H1 (cell line): ENCODE data around the gene NCK2. TPM values are rescaled to one million over a fixed set of nuclear protein-coding genes. Genes with fewer than 3 reads are reported as not detected.

Source experiments
- CTCF ChIA-PET: fragments of 300-600 bp; sonication (Branson Sonifier 250); formaldehyde crosslinking; loops from one replicate; lab custom pipeline; 2021; ENCODE audit not compliant: partially characterized antibody; lab: Charles Lee
- POLR2A ChIA-PET: fragments of 300-600 bp; sonication (Branson Sonifier 250); formaldehyde crosslinking; loops from one replicate; lab custom pipeline; 2021; ENCODE audit warnings: inconsistent platforms; ENCODE audit not compliant: partially characterized antibody; lab: Charles Lee
- DNase-seq, 2 experiments: peaks; one replicate each; pipeline versions ENCODE4 v3.0.0 to v3.0.0-alpha.2; 2010 to 2022; ENCODE audit warnings: low spot score in 2 of 2, low read depth in 1 of 2, mixed read lengths in 1 of 2
- FAIRE-seq: peaks from 2 replicates; lab custom pipeline; 2011; peaks lifted over from hg19 to GRCh38; lab: Jason Lieb, UNC
- H2AFZ ChIP-seq: 2 replicates; pipeline ENCODE4 v1.8.1; 2012; ENCODE audit warnings: low read length, inconsistent platforms
- H2AK5ac ChIP-seq: 2 replicates; pipeline ENCODE4 v1.6.1; 2013; ENCODE audit warnings: low read depth, low read length
- H2BK120ac ChIP-seq: replicated peaks from 2 replicates; pipeline ENCODE3; 2013; ENCODE audit warnings: low read depth, low read length, inconsistent platforms
- H2BK12ac ChIP-seq: 2 replicates; pipeline ENCODE4 v1.6.1; 2013; ENCODE audit warnings: low read depth, low read length
- H2BK15ac ChIP-seq: 2 replicates; pipeline ENCODE4 v1.6.1; 2013; ENCODE audit warnings: low read length
- H2BK20ac ChIP-seq: 2 replicates; pipeline ENCODE4 v1.6.1; 2013; ENCODE audit warnings: low read length
- H2BK5ac ChIP-seq: 2 replicates; pipeline ENCODE4 v1.6.1; 2013; ENCODE audit warnings: low read depth, low read length
- H3K14ac ChIP-seq: 2 replicates; pipeline ENCODE4 v1.6.1; 2013; ENCODE audit warnings: inconsistent platforms; ENCODE audit not compliant: insufficient read length
- H3K18ac ChIP-seq: 2 replicates; pipeline ENCODE4 v1.6.1; 2013; ENCODE audit warnings: low read length; ENCODE audit errors: extremely low read depth
- H3K23ac ChIP-seq: 2 replicates; pipeline ENCODE4 v1.6.1; 2013; ENCODE audit warnings: inconsistent platforms; ENCODE audit not compliant: insufficient read length
- H3K23me2 ChIP-seq: 2 replicates; pipeline ENCODE4 v1.6.1; 2013; ENCODE audit warnings: low read depth, low read length
- H3K27ac ChIP-seq: 2 replicates; pipeline ENCODE4 v1.6.1; 2011; ENCODE audit warnings: low read depth, low read length, inconsistent platforms
- H3K27me3 ChIP-seq, 4 experiments: replicated peaks in 1 of 4; 1 replicate in 1 of 4; 2 replicates in 3 of 4; pipeline versions ENCODE4 v1.6.1 to v1.8.1; 2011 to 2013; ENCODE audit warnings: low read length in 3 of 4, mild to moderate bottlenecking in 3 of 4, inconsistent platforms in 2 of 4, mixed read lengths in 2 of 4, moderate library complexity in 1 of 4; ENCODE audit not compliant: control insufficient read depth in 3 of 4, insufficient read depth in 3 of 4; ENCODE audit errors: extremely low read depth in 1 of 4
- H3K36me3 ChIP-seq, 4 experiments: 2 replicates each; pipeline versions ENCODE4 v1.6.1 to v1.8.1; 2011 to 2013; ENCODE audit warnings: mild to moderate bottlenecking in 4 of 4, low read length in 3 of 4, moderate library complexity in 2 of 4, control low read depth in 1 of 4, inconsistent platforms in 1 of 4; ENCODE audit not compliant: insufficient read depth in 4 of 4, control insufficient read depth in 2 of 4
- H3K4ac ChIP-seq: replicated peaks from 2 replicates; pipeline ENCODE3; 2013; ENCODE audit warnings: low read length, low read depth, mixed read lengths, inconsistent platforms; ENCODE audit not compliant: insufficient read length
- H3K4me1 ChIP-seq, 4 experiments: replicated peaks in 1 of 4; 1 replicate in 1 of 4; 2 replicates in 3 of 4; pipeline versions ENCODE4 v1.6.1 to v1.8.1; 2011 to 2013; ENCODE audit warnings: low read length in 3 of 4, inconsistent platforms in 2 of 4, mixed read lengths in 1 of 4; ENCODE audit not compliant: insufficient read depth in 4 of 4, control insufficient read depth in 3 of 4
- H3K4me2 ChIP-seq, 2 experiments: 2 replicates each; pipeline versions ENCODE4 v1.6.1 to v1.8.1; 2011 to 2013; ENCODE audit warnings: low read depth in 2 of 2, low read length in 2 of 2, control low read depth in 1 of 2, inconsistent platforms in 1 of 2, mild to moderate bottlenecking in 1 of 2; ENCODE audit not compliant: insufficient read depth in 1 of 2
- H3K4me3 ChIP-seq, 4 experiments: fragments of 200-600, 300-600 bp in 1 of 4; sonication (generic), shearing (Covaris generic), sonication (Bioruptor Twin) in 1 of 4; 2 replicates each; pipeline versions ENCODE4 v1.5.1 to v1.8.1; 2011 to 2016; ENCODE audit warnings: low read length in 4 of 4, low read depth in 3 of 4, control low read depth in 2 of 4, inconsistent platforms in 2 of 4, mild to moderate bottlenecking in 2 of 4, mixed read lengths in 1 of 4, moderate library complexity in 1 of 4; ENCODE audit not compliant: insufficient read depth in 2 of 4; ENCODE audit errors: extremely low read depth in 1 of 4
- H3K56ac ChIP-seq: replicated peaks from 2 replicates; pipeline ENCODE3; 2013; ENCODE audit warnings: low read depth, mild to moderate bottlenecking, mixed read lengths, low read length, inconsistent platforms; ENCODE audit not compliant: insufficient read length
- H3K79me1 ChIP-seq: 2 replicates; pipeline ENCODE4 v1.6.1; 2013; ENCODE audit warnings: low read depth, low read length, control low read depth
- H3K79me2 ChIP-seq, 2 experiments: 2 replicates each; pipeline versions ENCODE4 v1.6.1 to v1.8.1; 2012 to 2013; ENCODE audit warnings: low read length in 2 of 2, mild to moderate bottlenecking in 2 of 2, inconsistent platforms in 1 of 2; ENCODE audit not compliant: insufficient read depth in 2 of 2, control insufficient read depth in 1 of 2
- H3K9ac ChIP-seq, 4 experiments: replicated peaks in 1 of 4; 1 replicate in 1 of 4; 2 replicates in 3 of 4; pipeline versions ENCODE4 v1.6.1 to v1.8.1; 2011 to 2013; ENCODE audit warnings: low read depth in 3 of 4, low read length in 3 of 4, control low read depth in 2 of 4, mild to moderate bottlenecking in 2 of 4, moderate library complexity in 2 of 4, inconsistent platforms in 1 of 4; ENCODE audit errors: extremely low read depth in 1 of 4
- H3K9me3 ChIP-seq, 2 experiments: 2 replicates each; pipeline versions ENCODE4 v1.6.1 to v1.8.1; 2012 to 2013; ENCODE audit warnings: mild to moderate bottlenecking in 2 of 2, moderate library complexity in 2 of 2, control low read depth in 1 of 2, inconsistent platforms in 1 of 2, low read depth in 1 of 2, low read length in 1 of 2, mixed read lengths in 1 of 2; ENCODE audit not compliant: insufficient read depth in 2 of 2
- H4K20me1 ChIP-seq, 2 experiments: replicated peaks in 1 of 2; 2 replicates each; pipeline versions ENCODE3 to v1.8.1; 2011 to 2013; ENCODE audit warnings: inconsistent platforms in 2 of 2, low read length in 2 of 2, mild to moderate bottlenecking in 1 of 2; ENCODE audit not compliant: insufficient read depth in 2 of 2, control insufficient read depth in 1 of 2
- H4K5ac ChIP-seq: 2 replicates; pipeline ENCODE4 v1.6.1; 2013; ENCODE audit warnings: low read length, low read depth, mixed read lengths, inconsistent platforms; ENCODE audit not compliant: insufficient read length
- H4K8ac ChIP-seq: 2 replicates; pipeline ENCODE4 v1.8.0; 2013; ENCODE audit warnings: mild to moderate bottlenecking, moderate library complexity, low read length, inconsistent platforms; ENCODE audit not compliant: insufficient read depth; ENCODE audit errors: extremely low read depth
- H4K91ac ChIP-seq: replicated peaks from 2 replicates; pipeline ENCODE3; 2013; ENCODE audit warnings: low read length, mixed read lengths, inconsistent platforms; ENCODE audit not compliant: insufficient read length
- GABPA ChIP-seq: IDR thresholded peaks from 2 replicates; pipeline ENCODE4 v1.6.1; 2011; ENCODE audit warnings: mild to moderate bottlenecking, low read length, moderate library complexity, borderline replicate concordance; ENCODE audit not compliant: insufficient read depth
- WGBS, 2 experiments: shearing (Covaris generic) in 1 of 2; methylation state at CpG; one replicate each; pipeline versions ENCODE4 v1.1.6 to v1.1.7; 2013 to 2015; ENCODE audit warnings: low lambda C conversion rate in 2 of 2, mixed read lengths in 2 of 2, inconsistent platforms in 1 of 2, low coverage in 1 of 2, missing lambda C conversion rate in 1 of 2; ENCODE audit not compliant: insufficient replicate concordance in 2 of 2, insufficient coverage in 1 of 2, insufficient read length in 1 of 2; ENCODE audit errors: extremely low coverage in 1 of 2, missing lambda C conversion rate in 1 of 2; 5-methylcytosine and 5-hydroxymethylcytosine counted together
- polyA plus RNA-seq, 7 experiments: library from polyadenylated mRNA; depleted of rRNA in 3 of 7; stranded (reverse) in 5 of 7; unstranded in 2 of 7; fragments of >200 nt in 5 of 7; fragments of 200-250 nt in 2 of 7; gene quantifications; 1 replicate in 5 of 7; 2 replicates in 1 of 7; 4 replicates in 1 of 7; pipeline versions ENCODE4 v1.2.1 to v1.2.3, GENCODE V29; 2011 to 2013; ENCODE audit warnings: missing spikeins in 2 of 7, mixed read lengths in 2 of 7
- total RNA-seq: library from RNA; stranded (reverse); fragmentation: NEBNext Ultra II Directional; extraction: Animal tissue kit (Norgen Biotek cat#: 25700); gene quantifications from 2 replicates; pipeline ENCODE4 v1.2.1, GENCODE V29; 2021

The NCK2 gene
- total and polyA plus RNA-seq, 2 of the 8 experiments (the other 6 are each of a cell fraction or from before 2014, with no cell fraction given), result 30.3 to 65.7 TPM

GRCh38 chr2:105741617-105742016 is 3.1 kb upstream of the NCK2 start:
- no peaks in the 10 kb centered on the region; the same call in 1 of the 2 replicates for H3K79me1 ChIP-seq
- H2BK120ac ChIP-seq, result no peak overlapping the region
- H3K4ac ChIP-seq, result no peak overlapping the region
- H2BK5ac ChIP-seq, result no peak overlapping the region
- ChIA-PET CTCF (interaction anchor here (0.9 kb wide), 1 partner anchor 165 kb away, joined by 3 read pairs; no protein-coding TSS in a partner anchor), POLR2A (no interaction called here)
- no peak overlapping the region for H3K23ac ChIP-seq
- H2BK12ac ChIP-seq, result no peak overlapping the region
- H2AK5ac ChIP-seq, result no peak overlapping the region
- H3K23me2 ChIP-seq, result peaks cover 7% of the 10 kb centered on the region; the same call in 1 of the 2 replicates
- WGBS, 2 experiments, result 92% methylated on average over 4 of the region's 4 CpGs; no CpG with 5 or more reads in 1 of the 2 experiments
- H2BK20ac ChIP-seq, result no peak overlapping the region
- no peak overlapping the region for H2AFZ ChIP-seq
- no peak overlapping the region for H3K27ac ChIP-seq
- H3K56ac ChIP-seq, result no peak overlapping the region
- H3K9me3 ChIP-seq, result no peaks in the 10 kb centered on the region
- no peak overlapping the region for H3K4me3 ChIP-seq
- H4K20me1 ChIP-seq, result peaks cover 4% of the 10 kb centered on the region in 2 experiments
- no peak overlapping the region for H4K8ac ChIP-seq
- H4K91ac ChIP-seq, result no peak overlapping the region
- no peak overlapping the region for H2BK15ac ChIP-seq
- H4K5ac ChIP-seq, result no peak overlapping the region
- H3K9ac ChIP-seq, result no peak overlapping the region
- H3K36me3 ChIP-seq, result no peaks in the 10 kb centered on the region
- TF ChIP-seq GABPA, result no peak
- no peak overlapping the region for H3K14ac ChIP-seq
- H3K27me3 ChIP-seq, result no peaks in the 10 kb centered on the region; a peak in 2 of 7 replicates
- no peak overlapping the region for H3K4me2 ChIP-seq
- no peak overlapping the region for H3K18ac ChIP-seq
- DNase-seq (no peak), FAIRE-seq (no peak)
- peaks cover 3 to 8% (median 6%) of the 10 kb centered on the region in 4 experiments; a peak in 6 of 7 replicates for H3K4me1 ChIP-seq
- H3K79me2 ChIP-seq, result peaks cover 3 to 13% of the 10 kb centered on the region in 2 experiments; a peak in 3 of 4 replicates
